GM12872 (cell line): Measurements from ENCODE around the gene KCNN3.

Experiments
- CTCF ChIP-seq: IDR thresholded peaks from 3 replicates; pipeline ENCODE4 v1.5.1; 2011; ENCODE audit warnings: low read depth, mild to moderate bottlenecking, low read length, moderate library complexity; ENCODE audit not compliant: insufficient read depth

Gene KCNN3

DNA sequence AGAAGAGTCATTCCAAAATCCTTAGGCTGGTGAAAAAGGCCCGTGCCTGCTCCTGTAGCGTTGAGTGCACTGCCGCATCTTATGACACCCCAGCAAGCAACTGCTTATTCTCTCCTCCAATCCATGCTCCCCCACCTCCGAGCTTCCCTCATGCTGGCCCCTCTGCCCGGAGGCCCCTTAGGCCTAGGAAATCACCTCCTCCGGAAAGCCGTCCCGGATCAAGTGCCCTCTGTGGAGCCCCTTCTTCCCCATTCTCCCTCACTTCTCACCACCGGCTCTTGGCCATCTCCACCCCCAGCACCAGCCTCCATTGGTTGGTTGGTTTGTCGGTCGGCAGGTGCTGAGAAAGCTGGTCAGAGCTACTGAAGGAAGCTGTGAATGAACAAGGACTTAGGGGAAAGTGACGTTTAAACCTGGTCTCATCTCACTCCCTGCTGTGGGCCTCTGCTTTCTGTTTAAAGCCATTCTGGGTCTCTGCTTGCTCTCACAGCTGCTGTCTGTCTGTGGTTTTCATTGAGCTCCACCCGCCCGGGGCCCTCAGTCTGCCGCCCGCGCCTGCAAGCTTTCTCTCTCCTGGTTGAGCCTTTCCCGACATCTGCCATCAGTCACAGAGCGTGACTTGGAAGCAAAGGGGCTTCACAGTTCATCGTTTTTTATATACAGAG lies 122.2 kb downstream of the KCNN3 start:
- no peak for TF ChIP-seq CTCF

- TF ChIP-seq CTCF, result no peak
Observed at GRCh38 chr1:154747380-154747739, 122.7 kb downstream of the KCNN3 start.

DNA sequence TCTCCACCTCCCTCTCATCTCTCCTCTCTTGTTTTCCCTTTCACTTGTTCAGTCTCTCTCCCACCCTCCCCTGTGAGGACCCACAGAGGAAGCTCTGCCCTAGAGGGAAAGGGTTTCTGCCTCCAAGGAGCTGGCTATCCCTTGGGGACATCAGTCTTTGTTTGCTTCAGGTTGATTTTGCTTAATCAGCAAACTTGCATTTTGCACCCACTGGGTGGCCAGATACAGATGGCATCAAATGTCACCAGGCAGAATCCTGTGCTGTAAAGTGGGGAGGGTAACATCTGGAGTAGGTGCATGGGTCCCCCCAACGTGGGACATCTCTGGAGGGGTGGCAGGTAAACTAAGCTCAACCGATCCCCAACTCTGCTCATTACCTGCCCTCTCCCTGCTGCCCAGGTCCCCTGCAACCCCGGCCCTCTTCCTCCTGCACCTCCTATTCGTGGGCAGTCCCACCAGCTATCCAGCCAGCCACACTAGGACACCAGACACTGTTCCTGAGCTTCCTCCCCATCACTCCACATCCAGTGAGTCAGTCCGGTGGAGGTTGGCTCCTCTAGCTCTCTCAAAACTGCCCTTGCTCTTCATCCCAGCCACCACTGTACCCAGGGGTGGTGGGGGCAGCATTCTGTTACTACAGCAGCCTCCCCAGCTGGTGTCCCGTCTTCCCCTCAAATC lies 123.3 kb downstream of the KCNN3 start:
- no peak for TF ChIP-seq CTCF

- TF ChIP-seq CTCF, result no peak
Observed at GRCh38 chr1:154745750-154746425, 124.2 kb downstream of the KCNN3 start.

- TF ChIP-seq CTCF, result no peak
Observed at GRCh38 chr1:154745286-154745731, 124.8 kb downstream of the KCNN3 start.

GRCh38 chr1:154744352-154745035 lies 125.6 kb downstream of the KCNN3 start:
- TF ChIP-seq CTCF, result no peak

- no peak for TF ChIP-seq CTCF
Observed at GRCh38 chr1:154743526-154744036, 126.5 kb downstream of the KCNN3 start.
